ENCODE data around the gene SLC6A3.

- TF ChIP-seq ELF4 (IDR thresholded peaks at IDR 0.05) (no peak), SP1 (IDR thresholded peaks at IDR 0.05) (no peak), PKNOX1 (IDR thresholded peaks at IDR 0.05) (no peak), SUZ12 (IDR thresholded peaks at IDR 0.05) (no peak), FOXM1 (IDR thresholded peaks at IDR 0.05; ENCODE audit: borderline replicate concordance) (no peak), TARDBP (IDR thresholded peaks at IDR 0.05) (no peak)
Measured at GRCh38 chr5:1476181-1476966, 31.1 kb upstream of the SLC6A3 start.

All from HEK293T (cell line).